ENCODE results near the gene NUP107. TPM values are rescaled to one million over a fixed set of nuclear protein-coding genes. Genes with fewer than 3 reads are reported as not detected.

NUP107 gene
- total and polyA plus RNA-seq, 2 experiments from 2014 or later = 23.0 to 40.1 TPM

DNA sequence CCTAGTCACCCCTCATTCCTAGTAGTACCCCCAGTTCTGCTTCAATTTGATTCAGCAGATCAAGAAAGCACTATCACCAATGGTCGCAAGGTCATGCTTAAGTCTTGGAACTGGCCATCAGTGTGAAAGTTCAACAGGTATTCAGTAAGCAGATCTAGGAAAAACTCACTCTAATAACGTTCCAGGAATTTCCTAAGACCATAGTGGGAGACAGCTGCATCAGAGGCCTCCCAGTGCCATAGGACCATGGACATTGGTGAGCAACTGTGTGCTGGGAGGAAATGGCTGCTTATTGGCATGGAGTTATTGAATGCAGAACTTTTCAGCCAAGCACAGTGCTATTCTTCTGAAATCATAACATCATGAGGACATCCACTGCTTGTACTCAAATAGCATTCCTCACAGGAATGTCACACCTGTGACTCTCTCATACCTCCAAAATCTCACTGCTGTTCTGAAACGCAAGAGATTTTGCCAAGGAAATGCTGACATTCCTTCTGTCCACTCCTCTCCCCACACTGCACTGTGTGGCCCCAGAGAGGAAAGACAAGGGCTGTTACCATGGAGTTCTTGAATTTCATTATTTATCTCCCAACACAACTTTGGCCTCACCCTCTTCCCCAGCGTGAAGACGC lies 90.3 kb downstream of the NUP107 start:
- TF ChIP-seq, protein P1, sequence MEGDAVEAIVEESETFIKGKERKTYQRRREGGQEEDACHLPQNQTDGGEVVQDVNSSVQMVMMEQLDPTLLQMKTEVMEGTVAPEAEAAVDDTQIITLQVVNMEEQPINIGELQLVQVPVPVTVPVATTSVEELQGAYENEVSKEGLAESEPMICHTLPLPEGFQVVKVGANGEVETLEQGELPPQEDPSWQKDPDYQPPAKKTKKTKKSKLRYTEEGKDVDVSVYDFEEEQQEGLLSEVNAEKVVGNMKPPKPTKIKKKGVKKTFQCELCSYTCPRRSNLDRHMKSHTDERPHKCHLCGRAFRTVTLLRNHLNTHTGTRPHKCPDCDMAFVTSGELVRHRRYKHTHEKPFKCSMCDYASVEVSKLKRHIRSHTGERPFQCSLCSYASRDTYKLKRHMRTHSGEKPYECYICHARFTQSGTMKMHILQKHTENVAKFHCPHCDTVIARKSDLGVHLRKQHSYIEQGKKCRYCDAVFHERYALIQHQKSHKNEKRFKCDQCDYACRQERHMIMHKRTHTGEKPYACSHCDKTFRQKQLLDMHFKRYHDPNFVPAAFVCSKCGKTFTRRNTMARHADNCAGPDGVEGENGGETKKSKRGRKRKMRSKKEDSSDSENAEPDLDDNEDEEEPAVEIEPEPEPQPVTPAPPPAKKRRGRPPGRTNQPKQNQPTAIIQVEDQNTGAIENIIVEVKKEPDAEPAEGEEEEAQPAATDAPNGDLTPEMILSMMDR (IDR thresholded peaks at IDR 0.05; ENCODE audit: poor library complexity) = no peak
- TF ChIP-seq EZH2phosphoT487 (IDR thresholded peaks at IDR 0.05; ENCODE audit: low read depth, severe bottlenecking, unreplicated experiment) (no peak), EZH2 (IDR thresholded peaks at IDR 0.05; ENCODE audit: borderline replicate concordance) (no peak)
- no peaks in the 10 kb centered on the region for H3K4me1 ChIP-seq (ENCODE audit: insufficient read depth)
- DNase-seq (ENCODE audit: low spot score) = no peak
- no peaks in the 10 kb centered on the region for H4K20me1 ChIP-seq (ENCODE audit: insufficient read depth, poor library complexity, severe bottlenecking)
- no peaks in the 10 kb centered on the region for H3K9me2 ChIP-seq (replicated peaks; ENCODE audit: insufficient read depth)
- no peaks in the 10 kb centered on the region for H3K27me3 ChIP-seq
- H3K4me3 ChIP-seq = no peak overlapping the region
- WGBS (ENCODE audit: low lambda C conversion rate, missing lambda C conversion rate) = 77% methylated on average over 5 of the region's 5 CpGs
- no peaks in the 10 kb centered on the region for H3K9me3 ChIP-seq (ENCODE audit: low read depth)
- H3K36me3 ChIP-seq (replicated peaks; ENCODE audit: insufficient read depth, low read depth) = no peaks in the 10 kb centered on the region
- H3K4me2 ChIP-seq = no peak overlapping the region
- H2AFZ ChIP-seq = no peak overlapping the region
- H3K79me2 ChIP-seq = no peaks in the 10 kb centered on the region
- no peak overlapping the region for H3K27ac ChIP-seq

DNA sequence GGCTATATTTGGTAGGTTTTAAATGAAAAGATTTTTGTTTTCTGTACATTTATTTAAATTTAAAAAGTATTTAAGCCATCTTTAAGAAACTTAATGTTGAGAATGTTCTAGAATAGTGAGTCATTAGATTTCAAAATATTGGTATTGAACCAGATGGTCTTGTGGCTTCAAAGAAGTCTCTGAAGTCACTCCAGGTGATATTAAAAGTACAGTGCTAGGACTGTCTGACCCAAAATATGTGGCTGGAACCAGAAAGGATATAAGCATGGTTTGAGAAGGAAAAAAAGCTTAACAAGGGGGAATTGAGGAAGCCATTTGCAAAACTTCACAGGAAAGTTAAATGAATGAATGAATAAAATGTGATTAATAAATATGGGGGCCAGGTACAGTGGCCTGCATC lies 92.5 kb downstream of the NUP107 start:
- Histone ChIP-seq H3K4me3 (no peak overlapping the region), H3K79me2 (no peaks in the 10 kb centered on the region), H3K9me2 (replicated peaks; ENCODE audit: insufficient read depth) (no peaks in the 10 kb centered on the region), H3K9me3 (ENCODE audit: low read depth) (no peaks in the 10 kb centered on the region), H2AFZ (no peak overlapping the region), H4K20me1 (ENCODE audit: insufficient read depth, poor library complexity, severe bottlenecking) (no peaks in the 10 kb centered on the region), H3K4me1 (ENCODE audit: insufficient read depth) (no peaks in the 10 kb centered on the region), H3K27me3 (no peaks in the 10 kb centered on the region), H3K4me2 (no peak overlapping the region), H3K36me3 (replicated peaks; ENCODE audit: insufficient read depth, low read depth) (no peaks in the 10 kb centered on the region), H3K27ac (no peak overlapping the region)
- no peak for DNase-seq (ENCODE audit: low spot score)
- TF ChIP-seq EZH2 (IDR thresholded peaks at IDR 0.05; ENCODE audit: borderline replicate concordance) = no peak
- no peak for TF ChIP-seq EZH2phosphoT487 (IDR thresholded peaks at IDR 0.05; ENCODE audit: low read depth, severe bottlenecking, unreplicated experiment)
- TF ChIP-seq, protein P1 (IDR thresholded peaks at IDR 0.05; ENCODE audit: poor library complexity) = no peak

DNA sequence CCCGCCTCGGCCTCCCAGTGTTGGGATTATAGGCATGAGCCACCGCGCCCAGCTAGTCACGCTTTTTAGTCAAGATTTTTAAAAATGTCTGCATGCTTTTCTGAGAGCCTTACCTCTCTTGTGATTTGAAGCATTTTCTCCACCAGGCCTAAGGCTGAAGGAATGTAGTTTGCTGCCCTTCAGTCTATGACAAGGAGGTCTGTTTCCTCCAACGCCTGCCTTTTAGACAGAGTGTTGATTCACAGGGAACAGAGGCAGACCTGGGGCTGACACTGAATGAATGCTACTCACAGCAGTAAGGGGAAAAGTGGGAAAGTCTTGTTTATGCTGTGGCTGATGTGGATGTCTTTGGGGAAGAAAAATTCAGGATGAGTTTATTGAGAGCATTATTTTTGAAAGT lies 94.0 kb downstream of the NUP107 start:
- 75% methylated on average over 6 of the region's 6 CpGs for WGBS (ENCODE audit: low lambda C conversion rate, missing lambda C conversion rate)
- DNase-seq (ENCODE audit: low spot score) = no peak
- Histone ChIP-seq H3K36me3 (replicated peaks; ENCODE audit: insufficient read depth, low read depth) (no peaks in the 10 kb centered on the region), H4K20me1 (ENCODE audit: insufficient read depth, poor library complexity, severe bottlenecking) (no peaks in the 10 kb centered on the region), H3K4me1 (ENCODE audit: insufficient read depth) (no peaks in the 10 kb centered on the region), H2AFZ (no peak overlapping the region), H3K4me2 (no peak overlapping the region), H3K27me3 (no peaks in the 10 kb centered on the region), H3K27ac (no peak overlapping the region), H3K9me3 (ENCODE audit: low read depth) (no peaks in the 10 kb centered on the region), H3K79me2 (no peaks in the 10 kb centered on the region), H3K4me3 (no peak overlapping the region), H3K9me2 (replicated peaks; ENCODE audit: insufficient read depth) (no peaks in the 10 kb centered on the region)
- TF ChIP-seq EZH2phosphoT487 (IDR thresholded peaks at IDR 0.05; ENCODE audit: low read depth, severe bottlenecking, unreplicated experiment) (no peak), EZH2 (IDR thresholded peaks at IDR 0.05; ENCODE audit: borderline replicate concordance) (no peak)
- TF ChIP-seq, protein P1 (IDR thresholded peaks at IDR 0.05; ENCODE audit: poor library complexity) = no peak
